GM21447 (cell line): ENCODE measurements around the gene CCN6.
A peak's percentile ranks its signal among the peaks of the same experiment; 100 is the strongest.
"Not testable (repeated sequence)": the region's sequence is repeated elsewhere in the genome, so short reads cannot be mapped to it uniquely, and the experiment has no call there.

Experiments used
- ATAC-seq: cut with Tn5 transposase; IDR thresholded peaks from one replicate; pipeline ENCODE4 v1.9.1; 2021; ENCODE audit not compliant: unreplicated experiment

CCN6 gene

GRCh38 chr6:112049026-112049799 is 4.7 kb upstream of the CCN6 start:
- ATAC-seq: no peak

GRCh38 chr6:112049996-112050395 is 3.9 kb upstream of the CCN6 start:
- ATAC-seq: no peak

- no peak for ATAC-seq
Observed at GRCh38 chr6:112050429-112050828, 3.5 kb upstream of the CCN6 start.

GRCh38 chr6:112051251-112051740 is 2.6 kb upstream of the CCN6 start:
- ATAC-seq: not testable (repeated sequence)

- no peak for ATAC-seq
Observed at GRCh38 chr6:112054555-112055190, 769 bp downstream of the CCN6 start.

- ATAC-seq: no peak
Observed at GRCh38 chr6:112058243-112059032, 4.5 kb downstream of the CCN6 start.

- no peak for ATAC-seq
Observed at GRCh38 chr6:112061605-112062004, 7.7 kb downstream of the CCN6 start.

GRCh38 chr6:112062966-112063365 is 9.1 kb downstream of the CCN6 start:
- ATAC-seq: no peak

GRCh38 chr6:112065426-112065986 is 11.6 kb downstream of the CCN6 start:
- ATAC-seq: no peak

GRCh38 chr6:112066606-112067005 is 12.7 kb downstream of the CCN6 start:
- ATAC-seq: no peak

GRCh38 chr6:112081569-112081968 is 27.7 kb downstream of the CCN6 start:
- no peak for ATAC-seq

GRCh38 chr6:112085286-112086065 is 31.6 kb downstream of the CCN6 start:
- ATAC-seq: no peak

GRCh38 chr6:112086744-112087135 is 32.8 kb downstream of the CCN6 start:
- peak; percentile 32 for ATAC-seq

- ATAC-seq: peak; percentile 96
Observed at GRCh38 chr6:112087136-112087911, 33.4 kb downstream of the CCN6 start, which contains the start of the genes FAM229B and TUBE1. TSS of gene FAM229B (plus strand) at chr6:112087591. CDS start at chr6:112099284, 11,693 bp downstream. TSS of gene TUBE1 (minus strand) at chr6:112087482. CDS start at chr6:112087434, 48 bp downstream.

- no peak for ATAC-seq
Observed at GRCh38 chr6:112087916-112088315, 34.0 kb downstream of the CCN6 start.

- no peak for ATAC-seq
Observed at GRCh38 chr6:112096901-112097300, 43.0 kb downstream of the CCN6 start.

GRCh38 chr6:112100561-112100960 is 46.7 kb downstream of the CCN6 start:
- ATAC-seq: no peak

GRCh38 chr6:112106026-112106425 is 52.1 kb downstream of the CCN6 start:
- ATAC-seq: not testable (repeated sequence)

GRCh38 chr6:112106562-112106961 is 52.7 kb downstream of the CCN6 start:
- no peak for ATAC-seq
